IMR-90 (cell line): ENCODE results near the gene ALOX5AP. TPM values are rescaled to one million over a fixed set of nuclear protein-coding genes. Genes with fewer than 3 reads are reported as not detected.

Source experiments
- ATAC-seq: fragments of 200-7000 bp; cut with Tn5 transposase; 2 replicates; pipeline ENCODE4 v1.9.1; 2020; ENCODE audit warnings: low read depth, mild to moderate bottlenecking, moderate library complexity
- BruUV-seq: library from RNA; stranded (reverse); fragments of 400-500 nt; replicated peaks from 2 replicates; lab custom pipeline; 2021; lab: Mats Ljungman, UMichigan
- CTCF ChIA-PET: fragments of 300-600 bp; formaldehyde crosslinking; extraction: SDS; loops from one replicate; lab custom pipeline; 2021; ENCODE audit warnings: antibody characterized with exemption; lab: Yijun Ruan, JAX
- POLR2A ChIA-PET: fragments of 300-600 bp; sonication (Branson Sonifier 250); formaldehyde crosslinking; loops from one replicate; lab custom pipeline; 2022; ENCODE audit warnings: antibody characterized with exemption; ENCODE audit not compliant: unreplicated experiment; lab: Charles Lee
- DNase-seq: peaks from one replicate; pipeline ENCODE4 v3.0.0; 2013
- H2AFZ ChIP-seq: replicated peaks from 2 replicates; pipeline ENCODE3; 2013; ENCODE audit warnings: low read length, mild to moderate bottlenecking; ENCODE audit not compliant: poor library complexity
- H2AK5ac ChIP-seq: 2 replicates; pipeline ENCODE4 v1.6.1; 2013; ENCODE audit warnings: low read depth, low read length, inconsistent platforms
- H2AK9ac ChIP-seq: replicated peaks from 2 replicates; pipeline ENCODE3; 2013; ENCODE audit warnings: mild to moderate bottlenecking, low read depth, low read length, moderate library complexity; ENCODE audit not compliant: poor library complexity
- H2BK120ac ChIP-seq: 2 replicates; pipeline ENCODE4 v1.6.1; 2013; ENCODE audit warnings: low read depth, low read length, inconsistent platforms
- H2BK15ac ChIP-seq: 3 replicates; pipeline ENCODE4 v1.6.1; 2013; ENCODE audit warnings: low read depth, low read length, inconsistent platforms
- H2BK20ac ChIP-seq: 2 replicates; pipeline ENCODE4 v1.6.1; 2013; ENCODE audit warnings: low read depth, mild to moderate bottlenecking, inconsistent platforms, low read length, moderate library complexity
- H2BK5ac ChIP-seq: 2 replicates; pipeline ENCODE4 v1.6.1; 2013; ENCODE audit warnings: mild to moderate bottlenecking, low read depth, low read length, inconsistent platforms; ENCODE audit not compliant: poor library complexity, severe bottlenecking
- H3K14ac ChIP-seq: replicated peaks from 2 replicates; pipeline ENCODE4 v1.6.1; 2013; ENCODE audit warnings: low read depth, low read length, inconsistent platforms
- H3K18ac ChIP-seq: 2 replicates; pipeline ENCODE4 v1.6.1; 2013; ENCODE audit warnings: low read depth, low read length, control low read depth
- H3K23ac ChIP-seq: 2 replicates; pipeline ENCODE4 v1.6.1; 2013; ENCODE audit warnings: low read depth, low read length, inconsistent platforms
- H3K27ac ChIP-seq: 2 replicates; pipeline ENCODE4 v1.5.1; 2013; ENCODE audit warnings: mild to moderate bottlenecking, control low read depth, low read length; ENCODE audit not compliant: insufficient read depth
- H3K27me3 ChIP-seq: 2 replicates; pipeline ENCODE4 v1.6.1; 2013; ENCODE audit warnings: low read length; ENCODE audit not compliant: control insufficient read depth, insufficient read depth
- H3K36me3 ChIP-seq: 2 replicates; pipeline ENCODE4 v1.6.1; 2013; ENCODE audit warnings: low read length, mixed read lengths; ENCODE audit not compliant: control insufficient read depth, insufficient read depth
- H3K4ac ChIP-seq: 2 replicates; pipeline ENCODE4 v1.6.1; 2013; ENCODE audit warnings: low read depth, low read length, inconsistent platforms
- H3K4me1 ChIP-seq: 2 replicates; pipeline ENCODE4 v1.6.1; 2013; ENCODE audit warnings: low read length, mixed read lengths; ENCODE audit not compliant: control insufficient read depth, insufficient read depth
- H3K4me2 ChIP-seq: 2 replicates; pipeline ENCODE4 v1.6.1; 2013; ENCODE audit warnings: low read depth, mild to moderate bottlenecking, control low read depth, low read length, moderate library complexity
- H3K4me3 ChIP-seq: 2 replicates; pipeline ENCODE4 v1.5.1; 2013; ENCODE audit warnings: low read depth, mild to moderate bottlenecking, control low read depth, low read length, moderate library complexity; ENCODE audit not compliant: insufficient read depth
- H3K56ac ChIP-seq: 2 replicates; pipeline ENCODE4 v1.6.1; 2013; ENCODE audit warnings: low read length, inconsistent platforms; ENCODE audit not compliant: insufficient read depth; ENCODE audit errors: extremely low read depth
- H3K79me1 ChIP-seq, 2 experiments: 2 replicates each; pipeline ENCODE4 v1.6.1; 2013; ENCODE audit warnings: low read length in 2 of 2, inconsistent platforms in 1 of 2, low read depth in 1 of 2
- H3K9ac ChIP-seq: 2 replicates; pipeline ENCODE4 v1.6.1; 2013; ENCODE audit warnings: low read depth, low read length, control low read depth
- H3K9me1 ChIP-seq: 2 replicates; pipeline ENCODE4 v1.6.1; 2013; ENCODE audit warnings: low read length, inconsistent platforms; ENCODE audit not compliant: insufficient read depth
- H3K9me3 ChIP-seq: 2 replicates; pipeline ENCODE4 v1.6.1; 2013; ENCODE audit warnings: low read length; ENCODE audit not compliant: control insufficient read depth, insufficient read depth
- H4K20me1 ChIP-seq: 2 replicates; pipeline ENCODE4 v1.6.1; 2013; ENCODE audit warnings: low read length, inconsistent platforms; ENCODE audit not compliant: insufficient read depth
- H4K5ac ChIP-seq: 2 replicates; pipeline ENCODE4 v1.6.1; 2013; ENCODE audit warnings: mild to moderate bottlenecking, low read depth, low read length, control low read depth
- H4K8ac ChIP-seq, 2 experiments: 2 replicates each; pipeline ENCODE4 v1.6.1; 2013; ENCODE audit warnings: low read depth in 2 of 2, low read length in 2 of 2, control low read depth in 1 of 2, inconsistent platforms in 1 of 2
- H4K91ac ChIP-seq: 2 replicates; pipeline ENCODE4 v1.6.1; 2013; ENCODE audit warnings: low read depth, low read length, inconsistent platforms; ENCODE audit not compliant: insufficient read depth
- BHLHE40 ChIP-seq: fragments of 150-350 bp; IDR thresholded peaks from 2 replicates; pipeline ENCODE4 v1.6.1; 2016; ENCODE audit warnings: mild to moderate bottlenecking, low read depth, low read length
- MAFK ChIP-seq: IDR thresholded peaks from 2 replicates; pipeline ENCODE4 v1.6.1; 2012; ENCODE audit warnings: low read depth, low read length, improper control_type of control experiment
- RFX5 ChIP-seq: IDR thresholded peaks from 2 replicates; pipeline ENCODE4 v1.8.0; 2012; ENCODE audit warnings: low read depth, mild to moderate bottlenecking, low read length, moderate library complexity
- SMC3 ChIP-seq: fragments of 150-350 bp; IDR thresholded peaks from 2 replicates; pipeline ENCODE4 v1.6.1; 2016; ENCODE audit warnings: low read depth, mild to moderate bottlenecking, antibody characterized with exemption, low read length, moderate library complexity
- WGBS, 2 experiments: methylation state at CpG; one replicate each; pipeline versions ENCODE4 v1.1.5 to v1.1.7; 2013; ENCODE audit warnings: missing lambda C conversion rate in 2 of 2; ENCODE audit not compliant: insufficient read length in 1 of 2; ENCODE audit errors: extremely low coverage in 2 of 2; 5-methylcytosine and 5-hydroxymethylcytosine counted together
- dilution Hi-C: fragments of 300-500 bp; cut with HindIII; formaldehyde crosslinking; loops from one replicate; pipeline ENCODE4 v1.14.3; 2018; ENCODE audit warnings: low sequenced_read_pairs; ENCODE audit not compliant: unreplicated experiment
- in situ Hi-C: fragments of 300-500 bp; cut with MboI; formaldehyde crosslinking; loops from 3 replicates; pipeline ENCODE4 v1.14.3; 2019; ENCODE audit warnings: low sequenced_read_pairs, inconsistent platforms, mixed read lengths
- intact Hi-C: fragments of 100-400 bp; cut with micrococcal nuclease; formaldehyde crosslinking; loops from 2 replicates; pipeline ENCODE4 v1.10.0; 2022
- polyA plus RNA-seq, 3 experiments: library from polyadenylated mRNA; depleted of rRNA; stranded (reverse); fragments of >200 nt; gene quantifications; 2 replicates each; pipeline ENCODE4 v1.2.3, GENCODE V29; 2012; ENCODE audit warnings: low replicate concordance in 1 of 3
- total RNA-seq: library from RNA; depleted of rRNA; stranded (reverse); fragments of >200 nt; gene quantifications from 2 replicates; pipeline ENCODE4 v1.2.3, GENCODE V29; 2012
- TF ChIP-seq, protein P1 (sequence below): fragments of 150-350 bp; IDR thresholded peaks from 2 replicates; pipeline ENCODE4 v1.6.1; 2017; ENCODE audit warnings: mild to moderate bottlenecking, antibody characterized with exemption, low read length, low read depth

The ALOX5AP gene
- total and polyA plus RNA-seq, 2 of the 4 experiments (the other 2 are of a cell fraction) = 0.62 TPM; not detected in 1

DNA sequence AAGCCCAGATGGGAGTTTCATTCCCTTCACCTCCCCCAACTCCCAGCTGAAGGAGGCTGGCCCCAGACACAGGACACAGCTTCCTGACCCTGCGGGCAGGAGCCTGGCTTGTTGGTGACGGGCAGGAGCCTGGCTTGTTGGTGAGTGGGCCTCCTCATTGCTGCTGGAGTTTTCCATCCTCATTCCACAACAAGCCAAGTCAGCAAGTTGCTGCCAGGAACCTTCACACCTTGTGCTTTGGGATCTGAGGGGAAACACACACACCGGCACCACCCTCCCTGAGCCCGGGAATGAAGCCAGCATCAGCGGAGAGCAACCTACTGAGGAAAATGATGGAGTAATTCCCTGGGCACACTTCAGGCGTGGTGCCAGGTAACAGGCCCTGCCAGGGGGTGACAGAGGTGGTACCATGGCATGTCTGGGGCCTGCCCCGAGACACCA lies 74.9 kb downstream of the ALOX5AP start:
- Histone ChIP-seq H3K9me3 (no peaks in the 10 kb centered on the region), H2BK15ac (peak overlapping the region; percentile 41; the same call in 2 of the 3 replicates), H3K4me2 (no peak overlapping the region), H2AK9ac (peak overlapping the region; percentile 5), H4K91ac (peak overlapping the region; percentile 58), H3K9me1 (peaks cover 5% of the 10 kb centered on the region; the same call in 1 of the 2 replicates), H2AFZ (peak overlapping the region; percentile 43), H3K36me3 (no peaks in the 10 kb centered on the region), H2BK20ac (peak overlapping the region; percentile 35; the same call in 1 of the 2 replicates), H3K56ac (no peak overlapping the region), H3K14ac (0 out of 2 replicates have a peak overlapping the region, but pooled peaks have one; percentile 27), H3K4ac (peak overlapping the region; percentile 46; the same call in 1 of the 2 replicates), H3K18ac (no peak overlapping the region; the same call in 1 of the 2 replicates), H3K4me3 (no peak overlapping the region), H3K9ac (no peak overlapping the region), H2AK5ac (peak overlapping the region; percentile 48), H4K8ac (no peak overlapping the region), H3K23ac (no peak overlapping the region), H2BK120ac (peak overlapping the region; percentile 53), H4K20me1 (no peaks in the 10 kb centered on the region), H2BK5ac (no peak overlapping the region), H3K27ac (no peak overlapping the region), H4K5ac (no peak overlapping the region), H3K4me1 (peaks cover 7% of the 10 kb centered on the region), H3K27me3 (no peaks in the 10 kb centered on the region), H3K79me1 (no peaks in the 10 kb centered on the region)
- CTCF ChIA-PET = no interaction called here
- in situ Hi-C loops = loop anchor here (25.0 kb wide), 1 partner anchor 348 kb away; the partner anchor contains the start of gene HMGB1
- DNase-seq = no peak
- TF ChIP-seq, protein P1, sequence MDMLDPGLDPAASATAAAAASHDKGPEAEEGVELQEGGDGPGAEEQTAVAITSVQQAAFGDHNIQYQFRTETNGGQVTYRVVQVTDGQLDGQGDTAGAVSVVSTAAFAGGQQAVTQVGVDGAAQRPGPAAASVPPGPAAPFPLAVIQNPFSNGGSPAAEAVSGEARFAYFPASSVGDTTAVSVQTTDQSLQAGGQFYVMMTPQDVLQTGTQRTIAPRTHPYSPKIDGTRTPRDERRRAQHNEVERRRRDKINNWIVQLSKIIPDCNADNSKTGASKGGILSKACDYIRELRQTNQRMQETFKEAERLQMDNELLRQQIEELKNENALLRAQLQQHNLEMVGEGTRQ = no peak
- TF ChIP-seq SMC3 (no peak), BHLHE40 (no peak), MAFK (0 out of 2 replicates have a peak, but pooled peaks have one; percentile 5), RFX5 (no peak)
- POLR2A ChIA-PET = no interaction called here
- ATAC-seq = no peak
- 90% methylated on average over 2 of the region's 7 CpGs; no CpG with 5 or more reads in 1 of the 2 experiments for WGBS, 2 experiments
- dilution Hi-C loops = no loop called here
- intact Hi-C loops = no loop called here
- BruUV-seq = no TSS peak
